Measurements from ENCODE around the gene KRTAP12-1.
"Not testable (repeated sequence)": the region's sequence is repeated elsewhere in the genome, so short reads cannot be mapped to it uniquely, and the experiment has no call there.

KRTAP12-1 gene

GRCh38 chr21:44639331-44639655 is 42.7 kb downstream of the KRTAP12-1 start:
- H3K4me3 ChIP-seq (ENCODE audit: low read depth, low read length) = no peak overlapping the region
- no peak for DNase-seq (ENCODE audit: low read depth)
- TF ChIP-seq POLR2A (IDR thresholded peaks at IDR 0.05; ENCODE audit: extremely low read depth, insufficient read length) (no peak), CTCF (IDR thresholded peaks at IDR 0.05; ENCODE audit: low read depth, low read length) (no peak), MYC (IDR thresholded peaks at IDR 0.05; ENCODE audit: low read depth, low read length) (no peak), MAX (IDR thresholded peaks at IDR 0.05; ENCODE audit: low read depth, low read length) (no peak)

GRCh38 chr21:44638506-44639330 is 43.2 kb downstream of the KRTAP12-1 start:
- not testable (repeated sequence) for H3K4me3 ChIP-seq (ENCODE audit: low read depth, low read length); DNase-seq (ENCODE audit: low read depth)

- not testable (repeated sequence) for DNase-seq (ENCODE audit: low read depth); H3K4me3 ChIP-seq (ENCODE audit: low read depth, low read length)
These were observed 44.1 kb downstream of the KRTAP12-1 start for GRCh38 chr21:44637851-44638348.

- TF ChIP-seq MAX (IDR thresholded peaks at IDR 0.05; ENCODE audit: low read depth, low read length) (no peak), CTCF (IDR thresholded peaks at IDR 0.05; ENCODE audit: low read depth, low read length) (no peak), POLR2A (IDR thresholded peaks at IDR 0.05; ENCODE audit: extremely low read depth, insufficient read length) (no peak), MYC (IDR thresholded peaks at IDR 0.05; ENCODE audit: low read depth, low read length) (no peak)
- H3K4me3 ChIP-seq (ENCODE audit: low read depth, low read length) = no peak within 1 kb of the TSS
- DNase-seq (ENCODE audit: low read depth) = no peak
These were observed 44.7 kb downstream of the KRTAP12-1 start, which contains the start of gene KRTAP10-10 for GRCh38 chr21:44637018-44637850. KRTAP10-10 (plus strand) TSS chr21:44637356; CDS start chr21:44637418, 62 bp downstream.

- DNase-seq (ENCODE audit: low read depth) = no peak
- no peak for TF ChIP-seq POLR2A (IDR thresholded peaks at IDR 0.05; ENCODE audit: extremely low read depth, insufficient read length)
- no peak for TF ChIP-seq MYC (IDR thresholded peaks at IDR 0.05; ENCODE audit: low read depth, low read length)
- TF ChIP-seq MAX (IDR thresholded peaks at IDR 0.05; ENCODE audit: low read depth, low read length) = no peak
- TF ChIP-seq CTCF (IDR thresholded peaks at IDR 0.05; ENCODE audit: low read depth, low read length) = no peak
- no peak overlapping the region for H3K4me3 ChIP-seq (ENCODE audit: low read depth, low read length)
These were observed 45.5 kb downstream of the KRTAP12-1 start for GRCh38 chr21:44636209-44637017.

- TF ChIP-seq POLR2A (IDR thresholded peaks at IDR 0.05; ENCODE audit: extremely low read depth, insufficient read length) = no peak
- TF ChIP-seq MAX (IDR thresholded peaks at IDR 0.05; ENCODE audit: low read depth, low read length) = no peak
- no peak for TF ChIP-seq CTCF (IDR thresholded peaks at IDR 0.05; ENCODE audit: low read depth, low read length)
- no peak overlapping the region for H3K4me3 ChIP-seq (ENCODE audit: low read depth, low read length)
- no peak for DNase-seq (ENCODE audit: low read depth)
These were observed 49.9 kb downstream of the KRTAP12-1 start for GRCh38 chr21:44632067-44632466.
